Measurements from ENCODE around the gene VWF.

VWF gene

DNA sequence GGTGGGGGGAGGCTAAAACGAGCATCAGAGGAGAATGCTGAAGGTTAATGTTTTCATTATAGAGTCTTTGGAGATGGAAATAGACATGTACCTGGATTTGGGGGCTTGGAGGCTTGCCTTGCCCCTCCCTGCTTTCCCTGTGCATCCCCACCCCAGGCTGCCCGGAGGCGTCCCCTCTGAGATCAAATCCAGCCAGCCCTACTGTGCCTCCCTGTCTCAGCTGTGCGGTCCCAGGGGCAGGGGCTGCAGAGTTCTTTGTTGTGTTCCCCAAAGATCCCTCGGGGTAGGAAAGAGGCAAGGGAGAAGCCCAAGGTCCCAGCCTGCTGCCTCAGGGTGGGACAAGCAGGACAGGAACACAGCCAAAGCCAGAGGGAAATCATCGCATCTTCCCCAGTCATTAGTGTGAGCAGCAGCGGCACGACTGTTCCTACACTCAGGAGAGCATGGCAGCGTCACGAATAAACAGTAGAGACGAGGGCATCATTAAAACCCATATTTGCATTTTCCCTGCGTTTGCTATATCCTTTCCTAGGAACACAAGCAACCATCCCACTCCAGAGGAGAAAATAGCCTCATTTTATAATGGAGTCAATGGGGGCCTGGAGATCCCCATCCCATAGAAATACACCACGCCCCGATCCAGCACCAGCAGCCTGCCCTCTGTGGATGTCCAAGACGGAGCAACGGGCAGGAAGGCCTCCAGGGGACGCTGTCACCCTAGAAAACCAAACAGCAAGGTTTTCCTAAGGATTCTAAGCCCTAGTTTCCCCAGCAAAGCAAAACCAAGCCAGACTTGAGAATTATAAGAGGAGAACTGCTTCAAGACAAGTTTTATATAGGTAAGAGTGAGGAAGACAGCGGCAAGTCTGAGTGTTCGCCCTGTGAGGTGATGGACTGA is 211.8 kb downstream of the VWF start:
- H3K4me3 ChIP-seq (ENCODE audit: low read depth, low read length), result no peak overlapping the region
- DNase-seq (ENCODE audit: low read depth), result no peak
- TF ChIP-seq, protein P1, sequence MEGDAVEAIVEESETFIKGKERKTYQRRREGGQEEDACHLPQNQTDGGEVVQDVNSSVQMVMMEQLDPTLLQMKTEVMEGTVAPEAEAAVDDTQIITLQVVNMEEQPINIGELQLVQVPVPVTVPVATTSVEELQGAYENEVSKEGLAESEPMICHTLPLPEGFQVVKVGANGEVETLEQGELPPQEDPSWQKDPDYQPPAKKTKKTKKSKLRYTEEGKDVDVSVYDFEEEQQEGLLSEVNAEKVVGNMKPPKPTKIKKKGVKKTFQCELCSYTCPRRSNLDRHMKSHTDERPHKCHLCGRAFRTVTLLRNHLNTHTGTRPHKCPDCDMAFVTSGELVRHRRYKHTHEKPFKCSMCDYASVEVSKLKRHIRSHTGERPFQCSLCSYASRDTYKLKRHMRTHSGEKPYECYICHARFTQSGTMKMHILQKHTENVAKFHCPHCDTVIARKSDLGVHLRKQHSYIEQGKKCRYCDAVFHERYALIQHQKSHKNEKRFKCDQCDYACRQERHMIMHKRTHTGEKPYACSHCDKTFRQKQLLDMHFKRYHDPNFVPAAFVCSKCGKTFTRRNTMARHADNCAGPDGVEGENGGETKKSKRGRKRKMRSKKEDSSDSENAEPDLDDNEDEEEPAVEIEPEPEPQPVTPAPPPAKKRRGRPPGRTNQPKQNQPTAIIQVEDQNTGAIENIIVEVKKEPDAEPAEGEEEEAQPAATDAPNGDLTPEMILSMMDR (conservative IDR thresholded peaks at IDR 0.05; ENCODE audit: low read depth, low read length), result peak; percentile 36

DNA sequence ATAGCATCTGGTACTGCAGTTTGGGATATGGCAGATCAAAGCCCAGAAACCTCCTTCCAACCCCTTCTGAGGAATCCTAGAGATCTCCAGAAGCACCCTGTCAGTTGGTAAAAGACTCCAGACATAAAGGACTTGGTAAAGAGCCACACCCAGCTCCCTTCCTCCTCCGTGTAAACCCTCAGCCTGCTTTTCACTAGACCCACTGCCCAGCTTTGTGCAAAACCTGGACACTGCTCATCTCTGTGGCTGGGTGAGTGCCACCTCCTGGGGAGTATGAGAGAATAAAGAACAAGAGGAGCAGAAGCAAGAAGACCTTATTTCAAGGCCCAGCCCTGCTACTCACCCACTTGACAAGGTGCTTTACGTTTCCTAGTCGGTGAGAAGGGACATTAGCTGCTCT is 212.5 kb downstream of the VWF start:
- DNase-seq (ENCODE audit: low read depth), result no peak
- H3K4me3 ChIP-seq (ENCODE audit: low read depth, low read length), result no peak overlapping the region
- TF ChIP-seq, protein P1 (conservative IDR thresholded peaks at IDR 0.05; ENCODE audit: low read depth, low read length), result no peak

DNA sequence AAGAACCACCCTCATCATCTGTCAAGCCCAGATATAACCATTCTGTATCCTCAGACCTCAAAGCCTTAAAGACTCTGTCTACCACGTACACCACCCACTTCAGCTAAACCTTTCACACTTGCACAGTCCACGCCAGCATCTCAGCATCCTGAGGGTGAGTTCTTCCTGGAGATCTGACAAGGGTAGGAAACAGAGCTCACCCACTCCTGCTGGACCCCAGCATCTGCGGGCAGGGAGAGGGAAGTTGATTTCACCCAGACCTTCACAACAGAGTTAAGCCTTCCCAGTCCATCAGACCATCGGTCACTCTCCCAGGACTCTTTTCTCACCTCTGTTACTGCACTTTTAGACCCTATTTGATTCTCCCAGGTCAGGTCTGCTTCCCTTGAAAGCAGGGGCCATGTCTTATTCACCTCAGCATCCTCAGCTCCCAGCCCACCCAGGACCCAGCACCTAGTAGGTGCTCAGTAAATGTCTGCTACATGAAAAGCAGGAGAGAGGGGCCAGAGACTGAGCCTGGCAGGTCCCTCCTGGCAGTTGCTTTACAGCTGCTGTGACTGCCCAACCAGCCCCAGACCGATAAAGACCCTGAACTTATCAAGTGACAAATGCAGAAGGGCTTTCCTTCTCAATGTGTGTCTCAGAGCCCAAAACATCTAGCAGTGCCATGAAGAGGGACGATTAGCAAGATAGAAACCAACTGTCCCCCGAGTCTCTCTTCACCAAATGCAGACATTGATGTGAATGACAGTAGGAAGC is 213.5 kb downstream of the VWF start:
- H3K4me3 ChIP-seq (ENCODE audit: low read depth, low read length), result no peak overlapping the region
- no peak for DNase-seq (ENCODE audit: low read depth)

DNA sequence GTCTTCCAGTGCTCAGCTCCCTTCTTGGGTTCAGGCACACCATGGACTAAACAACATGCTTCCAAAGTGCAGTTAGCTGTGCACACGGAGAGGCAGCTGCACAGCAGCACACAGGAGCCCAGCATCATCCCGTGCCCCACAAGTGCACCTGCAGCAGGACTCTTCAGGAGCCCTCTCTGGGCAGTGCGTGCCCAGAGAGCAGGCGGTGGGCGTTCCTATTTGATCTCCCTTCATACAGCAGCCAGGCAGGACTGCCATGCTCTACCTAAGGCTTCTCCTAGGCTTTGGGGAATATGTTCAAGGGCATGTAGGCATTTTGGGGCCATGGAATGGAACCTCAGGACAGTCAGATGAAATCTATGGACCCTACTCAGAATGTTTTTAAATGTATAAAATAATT is 214.9 kb downstream of the VWF start:
- no peak overlapping the region for H3K4me3 ChIP-seq (ENCODE audit: low read depth, low read length)
- TF ChIP-seq, protein P1 (conservative IDR thresholded peaks at IDR 0.05; ENCODE audit: low read depth, low read length), result no peak
- no peak for DNase-seq (ENCODE audit: low read depth)

More for the DNA sequence above, 213.5 kb downstream of the VWF start:
- TF ChIP-seq, protein P1 (conservative IDR thresholded peaks at IDR 0.05; ENCODE audit: low read depth, low read length), result no peak

DNA sequence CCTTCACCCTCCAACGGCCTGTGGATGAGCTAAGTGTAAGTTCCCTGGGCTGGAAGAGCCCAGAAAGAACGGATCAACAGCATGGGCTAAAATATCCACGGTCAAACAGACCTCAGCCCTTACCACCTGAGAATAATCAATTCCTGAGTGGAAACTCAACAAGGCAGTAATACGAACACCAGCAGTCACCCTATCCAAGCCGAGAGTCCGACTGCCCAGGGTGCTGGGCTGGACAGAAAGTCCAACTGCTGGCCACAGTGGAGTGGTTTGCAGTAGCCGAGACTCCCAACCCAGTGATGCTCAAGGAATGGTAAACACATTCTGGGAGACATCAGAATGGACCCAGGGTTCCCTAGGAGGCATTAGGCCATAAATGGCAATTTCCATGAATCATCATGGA is 216.2 kb downstream of the VWF start:
- TF ChIP-seq, protein P1 (conservative IDR thresholded peaks at IDR 0.05; ENCODE audit: low read depth, low read length), result no peak
- DNase-seq (ENCODE audit: low read depth), result no peak

DNA sequence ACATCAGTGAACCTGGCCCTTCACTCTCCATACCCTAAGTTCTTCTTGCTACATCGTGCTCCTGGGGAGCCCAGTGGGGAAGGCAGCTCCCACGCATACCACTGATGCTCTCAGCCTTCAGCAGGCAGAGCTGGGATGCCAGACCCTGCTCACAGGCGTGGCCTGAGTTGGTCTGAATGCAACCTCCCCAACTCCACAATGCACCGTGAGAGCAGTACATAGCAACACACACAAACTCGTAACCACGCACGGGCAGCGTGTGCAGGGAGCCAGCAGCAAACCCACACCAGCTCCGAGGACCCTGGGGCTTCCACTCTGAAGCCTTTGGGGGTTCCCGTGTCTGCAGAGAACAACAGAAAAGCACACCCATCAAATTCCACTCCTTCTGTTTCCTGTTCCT is 216.7 kb downstream of the VWF start:
- H3K4me3 ChIP-seq (ENCODE audit: low read depth, low read length), result no peak overlapping the region
- TF ChIP-seq, protein P1 (conservative IDR thresholded peaks at IDR 0.05; ENCODE audit: low read depth, low read length), result no peak
- DNase-seq (ENCODE audit: low read depth), result no peak

More for the DNA sequence above, 216.2 kb downstream of the VWF start:
- no peak overlapping the region for H3K4me3 ChIP-seq (ENCODE audit: low read depth, low read length)

All from choroid plexus epithelial cell (primary cell).